CD4-positive, alpha-beta T cell (primary cell): ENCODE data around the gene FCMR. TPM values are rescaled to one million over a fixed set of nuclear protein-coding genes. Genes with fewer than 3 reads are reported as not detected.

Source experiments
- ATAC-seq: fragments of 200-7000 bp; cut with Tn5 transposase; one replicate; pipeline ENCODE4 v1.10.0; 2022; ENCODE audit warnings: mild to moderate bottlenecking; ENCODE audit not compliant: poor library complexity
- CTCF ChIA-PET: fragments of 350-600 bp; sonication (Branson Sonifier 250); formaldehyde crosslinking; loops from one replicate; lab custom pipeline; 2021; ENCODE audit warnings: antibody characterized with exemption, inconsistent platforms; lab: Charles Lee
- POLR2A ChIA-PET: fragments of 350-600 bp; sonication (Branson Sonifier 250); formaldehyde crosslinking; loops from one replicate; lab custom pipeline; 2021; ENCODE audit warnings: antibody characterized with exemption, inconsistent platforms; lab: Charles Lee
- DNase-seq, 14 experiments: peaks; one replicate each; pipeline ENCODE4 v3.0.0-alpha.2; 2013 to 2020; ENCODE audit warnings: mixed read lengths in 2 of 14
- H3K27ac ChIP-seq, 2 donors: one replicate each; pipeline versions ENCODE4 v1.5.1 to v1.7.0; 2013; ENCODE audit warnings: low read length in 2 of 2, low read depth in 1 of 2, mild to moderate bottlenecking in 1 of 2
- H3K27me3 ChIP-seq, 2 experiments: 1 replicate in 1 of 2; 2 replicates in 1 of 2; pipeline versions ENCODE4 v1.6.1 to v1.7.0; 2013; ENCODE audit warnings: low read length in 2 of 2, control low read depth in 1 of 2, mild to moderate bottlenecking in 1 of 2, moderate library complexity in 1 of 2; ENCODE audit not compliant: insufficient read depth in 2 of 2, control insufficient read depth in 1 of 2
- H3K36me3 ChIP-seq: one replicate; pipeline ENCODE4 v1.6.1; 2013; ENCODE audit warnings: low read length, control low read depth; ENCODE audit not compliant: insufficient read depth
- H3K4me1 ChIP-seq: one replicate; pipeline ENCODE4 v1.6.1; 2013; ENCODE audit warnings: low read length, control low read depth; ENCODE audit not compliant: insufficient read depth
- H3K4me3 ChIP-seq: one replicate; pipeline ENCODE4 v1.5.1; 2013; ENCODE audit warnings: mild to moderate bottlenecking, low read length, moderate library complexity
- H3K9me3 ChIP-seq, 2 experiments: 1 replicate in 1 of 2; 2 replicates in 1 of 2; pipeline versions ENCODE4 v1.6.1 to v1.7.0; 2013; ENCODE audit warnings: low read length in 2 of 2, mild to moderate bottlenecking in 2 of 2, control low read depth in 1 of 2, moderate library complexity in 1 of 2; ENCODE audit not compliant: control insufficient read depth in 1 of 2, insufficient read depth in 1 of 2
- H3K27ac Mint-ChIP-seq: one replicate; pipeline ENCODE4 v1.8.0; 2020; ENCODE audit warnings: mixed read lengths
- H3K27me3 Mint-ChIP-seq: one replicate; pipeline ENCODE4 v1.8.0; 2021; ENCODE audit warnings: mixed read lengths
- H3K36me3 Mint-ChIP-seq: one replicate; pipeline ENCODE4 v1.8.0; 2021; ENCODE audit warnings: low read depth, mixed read lengths
- H3K4me1 Mint-ChIP-seq: one replicate; pipeline ENCODE4 v1.8.0; 2021; ENCODE audit warnings: low read depth, mixed read lengths
- H3K4me3 Mint-ChIP-seq: one replicate; pipeline ENCODE4 v1.8.0; 2020; ENCODE audit warnings: mild to moderate bottlenecking, mixed read lengths
- H3K9me3 Mint-ChIP-seq: one replicate; pipeline ENCODE4 v1.8.0; 2020; ENCODE audit warnings: mixed read lengths
- CTCF ChIP-seq: fragments of 200-600 bp; IDR thresholded peaks from one replicate; pipeline ENCODE4 v1.8.0; 2022; ENCODE audit warnings: antibody characterized with exemption, mild to moderate bottlenecking
- intact Hi-C, 2 experiments: fragments of 100-400 bp; cut with DNase I in 1 of 2; cut with micrococcal nuclease in 1 of 2; formaldehyde crosslinking; loops; one replicate each; pipeline versions ENCODE4 v1.15.1 to v1.9.0; 2023 to 2025; cut with DNase I, micrococcal nuclease
- total RNA-seq, 174 experiments: library from RNA in 2 of 174; stranded (reverse) in 2 of 174; gene quantifications; one replicate each; pipeline ENCODE4 v1.2.3 and lab custom pipeline; 2021 to 2026

Gene FCMR
- total RNA-seq, 2 experiments from 2014 or later: 171 to 186 TPM

GRCh38 chr1:206878456-206878855 is 43.3 kb downstream of the FCMR start:
- intact Hi-C loops: no loop called here

GRCh38 chr1:206875752-206876377 is 45.9 kb downstream of the FCMR start:
- POLR2A ChIA-PET: no interaction called here
- H3K9me3 Mint-ChIP-seq: peaks cover 17% of the 10 kb centered on the region
- no peaks in the 10 kb centered on the region for H3K27me3 ChIP-seq
- H3K4me1 Mint-ChIP-seq: no peaks in the 10 kb centered on the region
- intact Hi-C loops: no loop called here
- no peak overlapping the region for H3K4me3 Mint-ChIP-seq
- no peak overlapping the region for H3K4me3 ChIP-seq
- ATAC-seq: no peak
- H3K9me3 ChIP-seq: peaks cover 7 to 9% of the 10 kb centered on the region in 2 experiments
- no peak for DNase-seq
- H3K27me3 Mint-ChIP-seq: no peaks in the 10 kb centered on the region
- H3K36me3 Mint-ChIP-seq: peaks cover 35% of the 10 kb centered on the region
- no peak overlapping the region for H3K27ac Mint-ChIP-seq
- no peak overlapping the region for H3K27ac ChIP-seq
- H3K4me1 ChIP-seq: no peaks in the 10 kb centered on the region
- CTCF ChIA-PET: no interaction called here
- H3K36me3 ChIP-seq: no peaks in the 10 kb centered on the region
- TF ChIP-seq CTCF: no peak

More at GRCh38 chr1:206878456-206878855, 43.3 kb downstream of the FCMR start:
- Histone ChIP-seq H3K27ac (no peak overlapping the region), H3K4me1 (no peaks in the 10 kb centered on the region), H3K27me3 (no peaks in the 10 kb centered on the region), H3K36me3 (no peaks in the 10 kb centered on the region), H3K9me3 (peaks cover 4 to 9% of the 10 kb centered on the region in 2 experiments), H3K4me3 (no peak overlapping the region)
- Mint-ChIP-seq H3K36me3 (peaks cover 33% of the 10 kb centered on the region), H3K27ac (no peak overlapping the region), H3K4me1 (no peaks in the 10 kb centered on the region), H3K4me3 (no peak overlapping the region), H3K27me3 (no peaks in the 10 kb centered on the region), H3K9me3 (peaks cover 14% of the 10 kb centered on the region)
- no peak for DNase-seq
- CTCF ChIA-PET: interaction anchor here (1.0 kb wide), 1 partner anchor 144 kb away, joined by 3 read pairs; no protein-coding TSS in a partner anchor
- ATAC-seq: no peak
- POLR2A ChIA-PET: interaction anchor here (1.6 kb wide), 1 partner anchor 28 kb away, joined by 7 read pairs; no protein-coding TSS in a partner anchor
- TF ChIP-seq CTCF: no peak

- no peak for TF ChIP-seq CTCF
- H3K27me3 Mint-ChIP-seq: no peaks in the 10 kb centered on the region
- Histone ChIP-seq H3K4me3 (no peak overlapping the region), H3K4me1 (no peaks in the 10 kb centered on the region), H3K36me3 (no peaks in the 10 kb centered on the region), H3K9me3 (peaks cover 7 to 9% of the 10 kb centered on the region in 2 experiments), H3K27me3 (no peaks in the 10 kb centered on the region), H3K27ac (no peak overlapping the region)
- ATAC-seq: no peak
- peaks cover 28% of the 10 kb centered on the region for H3K36me3 Mint-ChIP-seq
- H3K4me1 Mint-ChIP-seq: no peaks in the 10 kb centered on the region
- no peak for DNase-seq
- ChIA-PET POLR2A (interaction anchor here (0.6 to 1.3 kb wide), 2 partner anchors 18 to 29 kb away, joined by 3 to 4 read pairs; no protein-coding TSS in a partner anchor), CTCF (no interaction called here)
- intact Hi-C loops: no loop called here
- H3K4me3 Mint-ChIP-seq: no peak overlapping the region
- peaks cover 12% of the 10 kb centered on the region for H3K9me3 Mint-ChIP-seq
- no peak overlapping the region for H3K27ac Mint-ChIP-seq
Observed at GRCh38 chr1:206873603-206874188, 48.0 kb downstream of the FCMR start.
